GM18861 (cell line): Measurements from ENCODE around the gene PTEN.
"Not testable (repeated sequence)": the region's sequence is repeated elsewhere in the genome, so short reads cannot be mapped to it uniquely, and the experiment has no call there.

Experiments used
- ATAC-seq: cut with Tn5 transposase; IDR thresholded peaks from one replicate; pipeline ENCODE4 v1.9.1; 2021; ENCODE audit not compliant: unreplicated experiment

Gene PTEN

DNA sequence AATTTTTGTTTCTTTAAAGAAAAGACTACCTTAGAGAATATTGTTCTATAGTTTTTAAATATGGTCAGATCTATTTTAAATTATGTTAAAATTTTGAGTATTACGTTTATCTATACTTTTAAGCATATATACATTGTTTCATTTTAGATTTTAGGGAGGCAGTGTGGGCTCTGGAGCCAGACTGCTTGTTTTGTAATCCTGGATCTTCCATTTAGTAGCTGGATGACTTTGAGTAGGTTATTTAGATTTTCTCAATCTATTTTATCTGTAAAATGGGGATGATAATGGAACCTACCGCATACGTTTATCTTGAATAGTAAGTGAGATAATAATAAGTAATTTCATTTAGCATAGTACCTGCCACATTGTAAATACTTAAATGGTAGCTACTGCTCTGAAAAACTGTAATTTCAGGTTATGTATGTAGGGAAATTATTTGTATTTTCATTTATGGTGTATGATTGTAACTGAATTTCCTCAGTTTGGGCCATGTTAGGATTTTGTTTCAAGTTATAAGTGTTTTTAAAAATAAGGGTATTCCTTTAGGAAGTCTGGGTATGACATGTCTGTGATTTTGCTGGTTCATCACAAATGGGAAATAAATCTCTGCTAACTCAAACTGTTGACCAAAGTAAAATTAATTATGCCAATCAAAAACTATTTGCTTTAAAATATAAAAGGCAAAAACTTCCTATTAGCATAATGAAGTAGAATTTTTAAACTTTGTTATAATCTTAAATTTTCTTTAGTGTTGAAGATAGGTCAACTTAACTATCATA is 6.5 kb downstream of the PTEN start:
- ATAC-seq: no peak

DNA sequence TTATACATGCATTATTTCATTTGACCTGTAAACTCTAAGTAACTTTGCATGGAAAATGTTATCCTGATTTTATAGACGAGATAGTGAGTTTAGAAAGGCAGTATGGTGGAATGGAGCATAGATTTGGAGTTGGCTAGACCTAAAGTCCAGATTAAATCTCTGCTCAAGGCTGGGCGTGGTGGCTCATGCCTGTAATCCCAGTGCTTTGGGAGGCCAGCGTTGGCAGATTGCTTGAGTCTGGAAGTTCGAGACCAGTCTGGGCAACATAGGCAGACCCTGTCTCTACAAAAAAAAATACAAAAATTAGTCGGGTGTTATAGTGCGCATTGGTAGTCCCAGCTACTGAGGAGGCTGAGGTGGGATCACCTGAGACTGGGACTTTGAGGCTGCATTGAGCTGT is 9.4 kb downstream of the PTEN start:
- ATAC-seq: no peak

DNA sequence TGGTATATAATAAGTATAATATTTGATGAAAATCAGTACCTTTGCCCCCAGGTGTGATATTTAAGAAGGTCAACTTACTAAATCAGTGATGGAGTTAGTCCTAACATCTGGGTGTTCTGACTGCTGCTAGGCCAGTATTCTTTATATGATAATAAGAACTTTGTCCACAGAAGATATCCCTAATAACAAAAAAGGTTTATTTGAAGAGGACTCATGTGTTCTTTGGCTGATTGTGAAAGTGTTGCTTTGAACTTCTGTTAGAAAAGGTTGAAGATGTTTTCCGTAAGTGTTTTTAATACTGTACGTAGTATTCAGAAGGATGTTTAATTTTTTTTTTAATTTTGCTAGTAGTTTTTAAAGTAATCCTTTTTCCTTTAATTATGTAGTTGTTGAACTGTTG is 10.2 kb downstream of the PTEN start:
- ATAC-seq: no peak

DNA sequence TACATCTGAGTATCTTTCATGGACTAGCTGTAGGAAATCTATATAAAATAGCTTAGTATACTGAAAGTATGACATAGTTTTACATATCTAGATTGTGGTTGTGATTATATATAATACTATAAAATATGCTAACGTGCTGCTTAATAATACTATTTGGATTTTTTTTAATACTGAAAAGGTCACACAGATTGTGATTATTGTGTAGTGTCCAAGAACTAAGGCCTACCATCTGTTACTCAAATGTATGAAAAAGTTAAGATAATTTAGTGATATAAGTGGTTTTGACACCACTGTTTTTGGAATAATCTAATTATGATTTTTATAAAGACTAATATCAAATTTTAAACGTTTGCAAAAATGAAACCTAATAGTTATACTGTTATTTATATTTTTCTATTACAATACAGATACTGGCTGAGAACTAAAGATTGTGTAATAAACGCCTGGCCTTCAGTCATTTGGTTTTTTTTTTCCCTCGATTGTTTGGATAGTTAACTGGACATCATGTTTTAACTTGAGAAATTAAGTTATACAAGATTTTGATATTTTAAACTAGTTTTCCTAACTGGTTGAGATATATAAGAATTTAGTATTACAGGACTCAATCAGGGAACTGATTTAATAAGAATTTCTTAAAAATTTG is 12.6 kb downstream of the PTEN start:
- ATAC-seq: no peak

DNA sequence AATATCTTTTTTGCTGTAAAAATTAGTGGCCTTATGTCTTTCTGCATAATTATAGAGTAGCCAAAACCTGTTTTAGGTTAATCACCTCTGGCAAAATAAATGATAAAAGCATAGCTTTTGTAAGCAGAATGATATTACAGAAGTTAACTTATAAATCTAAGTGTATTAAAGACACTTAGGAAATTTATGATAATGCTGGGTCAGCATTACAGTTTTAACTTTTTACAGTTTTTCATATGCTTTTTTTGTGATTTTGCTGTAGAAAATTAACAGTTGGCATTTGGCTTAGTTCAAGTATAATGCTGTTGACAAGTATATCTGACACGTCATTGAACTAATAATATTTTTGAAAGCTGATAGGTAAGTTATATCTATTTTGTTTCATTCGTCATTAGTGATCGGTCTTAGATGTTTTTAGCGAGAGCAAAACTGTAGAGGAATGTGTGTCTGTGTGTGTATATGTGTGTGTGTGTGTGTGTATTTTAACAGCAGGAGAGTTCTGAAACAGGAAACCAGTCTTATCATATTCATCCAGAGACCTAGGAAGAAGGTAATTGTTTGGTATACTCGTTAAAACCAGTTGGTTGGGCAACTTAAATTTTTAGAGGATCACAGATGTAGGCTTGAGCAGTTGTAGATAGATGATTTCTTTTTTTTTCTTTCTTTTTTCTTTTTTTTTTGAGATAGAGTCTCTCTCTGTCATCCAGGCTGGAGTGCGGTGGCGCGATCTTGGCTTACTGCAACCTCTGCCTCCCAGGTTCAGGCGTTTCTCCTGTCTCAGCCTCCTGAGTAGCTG is 15.4 kb downstream of the PTEN start:
- ATAC-seq: no peak

DNA sequence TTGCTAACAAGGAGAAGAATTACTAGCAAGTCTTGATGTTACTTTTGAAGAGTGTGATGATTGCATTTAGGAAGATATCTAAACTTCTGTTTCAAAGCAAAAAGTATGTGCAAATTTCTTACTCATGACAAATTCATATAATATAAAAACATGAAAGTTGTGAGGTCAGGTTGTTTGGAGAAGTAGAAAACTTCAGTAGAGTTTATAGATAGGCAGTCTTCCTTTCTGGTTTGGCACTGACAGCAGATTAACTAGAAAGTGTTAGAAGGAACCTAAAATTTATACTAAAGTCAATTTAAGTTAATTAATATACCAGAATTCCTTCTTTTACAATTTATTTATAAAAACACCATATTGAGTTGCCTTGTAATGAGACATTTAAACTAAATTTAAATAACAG is 16.9 kb downstream of the PTEN start:
- ATAC-seq: no peak

DNA sequence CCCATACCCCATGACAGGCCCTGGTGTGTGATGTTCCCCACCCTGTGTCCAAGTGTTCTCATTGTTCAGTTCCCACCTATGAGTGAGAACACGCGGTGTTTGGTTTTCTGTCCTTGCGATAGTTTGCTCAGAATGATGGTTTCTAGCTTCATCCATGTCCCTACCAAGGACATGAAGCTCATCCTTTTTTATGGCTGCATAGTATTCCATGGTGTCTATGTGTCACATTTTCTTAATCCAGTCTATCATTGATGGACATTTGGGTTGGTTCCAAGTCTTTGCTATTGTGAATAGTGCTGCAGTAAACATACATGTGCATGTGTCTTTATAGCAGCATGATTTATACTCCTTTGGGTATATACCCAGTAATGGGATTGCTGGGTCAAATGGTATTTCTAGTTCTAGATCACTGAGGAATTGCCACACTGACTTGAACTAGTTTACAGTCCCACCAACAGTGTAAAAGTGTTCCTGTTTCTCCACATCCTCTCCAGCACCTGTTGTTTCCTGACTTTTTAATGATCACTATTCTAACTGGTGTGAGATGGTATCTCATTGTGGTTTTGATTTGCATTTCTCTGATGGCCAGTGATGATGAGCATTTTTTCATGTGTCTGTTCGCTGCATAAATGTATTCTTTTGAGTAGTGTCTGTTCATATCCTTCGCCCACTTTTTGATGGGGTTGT is 18.1 kb downstream of the PTEN start:
- not testable (repeated sequence) for ATAC-seq

DNA sequence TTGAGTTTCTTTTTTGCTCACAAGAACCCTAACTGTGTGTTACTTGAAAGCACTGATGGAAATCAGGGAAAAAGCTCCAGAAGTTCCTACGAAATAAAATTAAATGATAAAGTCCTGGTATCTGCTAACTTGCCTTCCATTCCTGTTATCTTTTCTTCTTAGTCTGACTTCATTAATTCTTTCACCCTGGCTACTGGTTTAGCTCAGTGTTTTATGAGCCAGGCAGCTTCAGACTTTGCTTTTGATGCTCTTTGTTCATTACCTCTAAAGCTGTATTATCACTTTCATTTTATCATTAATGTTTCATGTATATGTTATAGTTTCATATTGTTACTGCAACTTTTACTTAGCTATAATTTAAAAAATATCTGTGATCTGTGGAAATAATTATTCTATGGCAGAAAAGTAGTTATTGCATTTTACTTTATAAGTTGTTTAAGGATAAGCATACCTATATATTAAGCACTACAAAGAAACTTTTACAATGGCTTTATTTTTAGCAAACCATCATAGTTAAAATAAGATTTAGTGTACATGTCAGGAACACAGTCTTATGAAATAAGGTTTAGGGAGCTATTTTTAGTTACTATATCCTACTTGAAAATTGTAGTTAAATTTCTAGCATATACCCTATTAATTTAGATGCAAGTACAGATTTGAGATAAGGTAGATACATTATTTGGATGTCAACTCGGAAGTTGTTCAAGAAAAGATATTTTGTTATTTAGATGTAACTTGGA is 19.3 kb downstream of the PTEN start:
- ATAC-seq: no peak

DNA sequence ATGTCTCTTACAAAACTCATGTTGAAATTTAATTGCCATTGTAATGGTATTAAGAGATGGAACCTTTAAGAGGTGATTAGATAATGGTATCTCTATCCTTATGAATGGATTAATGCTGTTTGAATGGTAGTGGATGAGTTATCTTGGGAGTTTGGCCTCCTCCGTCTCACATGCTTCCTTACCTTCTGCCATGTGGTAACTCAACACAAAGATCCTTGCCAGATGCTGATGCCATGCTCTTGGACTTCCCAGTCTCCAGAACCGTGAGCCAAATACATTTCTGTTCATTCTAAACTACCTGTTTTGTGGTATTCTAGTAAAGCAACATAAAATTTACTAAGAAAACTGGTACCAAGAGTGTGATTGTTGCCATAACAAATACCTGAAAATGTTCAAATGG is 23.2 kb downstream of the PTEN start:
- ATAC-seq: no peak

DNA sequence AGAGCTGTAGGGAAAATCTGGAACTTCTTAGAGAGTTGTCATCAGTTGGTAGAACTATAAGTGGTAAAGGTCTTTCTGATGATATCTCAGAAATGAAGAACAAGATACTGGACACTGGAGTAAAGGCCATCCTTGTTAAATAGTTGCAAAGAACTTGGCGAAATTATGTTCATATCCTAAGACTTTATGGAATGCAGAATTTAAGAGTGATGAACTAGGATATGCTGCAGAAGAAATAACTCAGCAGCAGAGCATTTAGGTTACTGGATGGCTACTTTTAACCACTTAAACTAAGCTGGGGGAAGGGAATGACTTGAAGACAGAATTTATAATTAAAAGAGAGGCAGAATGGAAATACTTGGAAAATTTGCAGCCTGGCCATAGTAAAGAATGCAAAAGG is 23.7 kb downstream of the PTEN start:
- no peak for ATAC-seq

DNA sequence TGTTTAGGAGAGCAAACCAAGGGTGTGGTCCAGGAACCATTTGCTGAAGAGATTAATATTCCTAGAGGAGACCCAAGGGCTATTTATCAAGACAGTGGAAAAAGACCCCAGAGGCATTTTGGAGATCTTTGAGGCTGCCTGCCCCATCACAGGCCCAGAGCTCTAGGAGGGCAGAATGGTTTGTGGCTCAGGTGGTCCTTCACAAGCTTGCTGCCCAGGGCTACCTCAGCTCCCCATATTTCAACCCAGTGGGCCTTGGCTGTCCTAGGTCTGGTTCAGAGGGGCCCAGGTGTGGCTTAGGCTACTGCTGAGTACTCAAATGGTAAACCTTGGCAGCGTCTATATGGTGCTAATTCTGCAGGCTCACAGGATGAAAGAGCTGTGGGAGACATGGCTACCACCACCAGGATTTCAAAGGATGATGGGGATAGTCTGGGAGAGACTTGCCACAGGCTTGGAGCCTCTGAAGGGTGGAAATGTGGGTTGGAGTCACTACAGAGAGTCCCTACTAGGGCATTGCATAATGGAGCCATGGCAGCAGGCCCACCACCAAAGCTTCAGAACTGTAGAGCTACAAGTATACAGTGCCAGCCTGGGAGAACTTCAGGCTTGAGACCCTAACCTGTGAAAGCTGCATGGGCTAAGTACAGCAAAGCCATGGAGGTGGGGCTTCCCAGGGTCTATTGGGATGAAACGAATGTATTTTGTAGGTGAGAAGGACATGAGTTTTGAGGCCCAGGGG is 24.3 kb downstream of the PTEN start:
- ATAC-seq: no peak

DNA sequence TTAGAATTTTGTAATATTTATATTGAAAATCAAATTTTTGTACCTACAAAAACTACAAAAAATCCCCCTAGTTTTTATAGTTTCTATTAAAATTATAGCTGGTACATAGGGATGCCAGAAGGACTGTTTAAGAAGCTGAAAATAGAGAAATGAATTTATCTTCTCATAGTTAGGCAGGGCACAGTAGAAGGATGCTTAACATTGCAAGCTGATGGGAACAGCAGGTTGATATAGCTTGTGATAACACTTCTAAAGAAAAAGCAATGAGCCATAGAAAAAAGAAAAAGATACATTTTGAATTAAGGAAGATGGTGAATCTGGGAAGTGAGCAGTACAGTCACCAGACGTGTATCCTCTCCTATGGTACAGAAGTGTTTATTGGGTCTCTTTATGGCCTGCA is 32.0 kb downstream of the PTEN start:
- ATAC-seq: no peak

DNA sequence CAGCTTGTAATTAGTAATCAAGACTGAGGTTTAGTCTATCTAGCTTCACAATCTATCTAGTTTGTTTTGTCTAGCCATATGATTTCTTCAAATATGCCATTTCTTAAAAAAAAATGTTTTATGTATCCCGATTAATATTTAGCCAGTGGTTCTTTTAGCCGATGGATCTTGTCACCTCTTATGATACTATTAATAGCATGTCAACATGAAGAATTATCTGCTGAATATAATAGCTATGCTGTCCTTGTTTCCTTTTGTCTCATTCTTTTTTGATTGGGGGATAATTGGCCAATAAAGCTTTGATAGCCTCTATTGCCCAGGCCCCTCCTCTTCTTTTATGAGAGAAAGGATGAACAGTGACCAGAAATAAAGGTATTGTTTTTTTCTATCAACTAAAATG is 32.8 kb downstream of the PTEN start:
- ATAC-seq: no peak

DNA sequence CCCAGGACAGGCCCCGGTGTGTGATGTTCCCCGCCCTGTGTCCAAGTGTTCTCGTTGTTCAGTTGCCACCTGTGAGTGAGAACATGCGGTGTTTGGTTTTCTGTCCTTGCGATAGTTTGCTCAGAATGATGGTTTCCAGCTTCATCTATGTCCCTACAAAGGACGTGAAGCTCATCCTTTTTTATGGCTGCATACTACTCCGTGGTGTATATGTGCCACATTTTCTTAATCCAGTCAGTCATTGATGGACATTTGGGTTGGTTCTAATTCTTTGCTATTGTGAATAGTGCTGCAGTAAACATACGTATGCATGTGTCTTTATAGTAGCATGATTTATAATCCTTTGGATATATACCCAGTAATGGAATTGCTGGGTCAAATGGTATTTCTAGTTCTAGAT is 34.5 kb downstream of the PTEN start:
- not testable (repeated sequence) for ATAC-seq

DNA sequence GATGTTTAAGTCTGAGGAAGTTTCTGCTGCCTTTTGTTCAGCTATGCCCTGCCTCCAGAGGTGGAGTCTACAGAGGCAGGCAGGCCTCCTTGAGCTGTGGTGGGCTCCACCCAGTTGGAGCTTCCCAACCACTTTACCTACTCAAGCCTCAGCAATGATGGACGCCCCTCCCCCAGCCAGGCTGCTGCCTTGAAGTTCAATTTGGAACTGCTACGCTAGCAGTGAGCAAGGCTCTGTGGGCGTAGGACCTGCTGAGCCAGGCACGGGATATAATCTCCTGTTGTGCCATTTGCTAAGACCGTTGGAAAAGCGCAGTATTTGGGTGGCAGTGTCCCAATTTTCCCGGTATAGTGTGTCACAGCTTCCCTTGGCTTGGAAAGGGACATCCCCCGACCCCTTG is 40.0 kb downstream of the PTEN start:
- ATAC-seq: not testable (repeated sequence)

DNA sequence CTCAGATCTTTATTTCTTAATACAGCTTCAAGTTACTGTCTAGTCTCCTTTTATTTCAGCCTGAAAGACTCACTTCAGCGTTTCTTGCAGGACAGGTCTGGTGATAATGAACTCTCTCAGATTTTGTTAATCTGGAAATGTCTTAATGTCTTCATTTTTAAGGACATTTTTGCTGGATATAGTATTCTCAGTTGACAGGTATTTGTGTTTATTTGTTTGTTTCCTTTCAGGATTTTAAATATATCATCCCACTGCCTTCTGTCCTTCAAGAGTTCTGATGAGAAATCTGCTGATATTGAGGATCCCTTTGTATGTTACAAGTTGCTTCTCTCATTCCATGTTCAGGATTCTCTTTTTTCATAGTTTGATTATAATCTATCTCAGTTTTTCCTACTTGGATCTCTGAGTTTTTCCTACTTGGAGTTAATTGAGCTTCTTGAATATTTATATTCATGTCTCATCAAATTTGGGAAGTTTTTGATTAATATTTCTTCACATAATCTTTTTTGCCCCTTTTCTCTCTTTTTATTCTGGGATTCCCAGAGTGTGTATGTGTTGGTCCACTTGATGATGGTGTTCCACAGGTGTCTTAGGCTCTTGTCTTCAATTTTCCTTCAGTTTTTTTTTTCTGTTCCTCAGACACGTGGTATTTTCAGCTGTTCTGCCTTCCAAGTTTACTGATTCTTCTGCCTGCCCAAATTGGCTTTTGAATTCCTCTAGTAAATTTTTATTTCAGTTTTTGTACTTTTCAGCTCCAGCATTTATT is 49.9 kb downstream of the PTEN start:
- no peak for ATAC-seq

DNA sequence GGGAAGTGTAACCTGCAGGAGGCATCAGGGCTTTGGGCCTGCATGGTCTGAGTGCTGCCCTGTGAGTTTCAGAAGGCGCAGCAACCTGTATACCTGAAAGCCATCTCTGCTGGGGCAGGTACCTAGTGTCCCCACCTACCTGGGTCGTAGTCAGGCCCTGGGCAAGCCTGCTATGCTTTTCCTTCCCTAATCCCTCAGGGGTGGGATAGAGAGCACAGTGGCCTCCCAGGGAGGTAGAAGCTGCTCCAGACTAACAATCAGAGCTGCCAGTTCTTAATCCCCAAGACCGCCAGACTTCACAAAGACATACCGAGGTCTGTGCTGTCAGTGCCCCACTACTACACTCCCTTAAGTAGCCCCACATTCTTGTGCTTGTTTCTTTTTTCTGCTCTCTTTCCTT is 52.0 kb downstream of the PTEN start:
- ATAC-seq: no peak

DNA sequence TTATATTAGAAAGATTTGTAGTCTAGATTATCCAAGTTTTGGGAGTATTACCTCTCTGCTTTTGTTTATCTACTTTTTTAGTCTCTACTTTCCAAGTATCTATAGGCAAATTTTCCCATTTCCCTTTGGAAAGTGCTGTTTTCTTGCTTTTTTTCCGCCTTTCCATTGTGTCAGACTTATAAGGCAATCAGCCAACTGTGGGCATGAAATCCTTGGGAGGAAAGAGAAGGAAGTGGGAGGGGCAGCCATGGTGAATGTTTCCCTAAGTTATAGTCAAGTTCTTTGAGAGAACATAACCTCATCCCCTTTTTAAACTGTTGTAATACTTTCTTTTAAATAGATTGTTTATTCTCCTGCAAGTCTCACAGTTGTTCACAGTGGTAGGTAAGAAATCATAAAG is 52.6 kb downstream of the PTEN start:
- no peak for ATAC-seq

DNA sequence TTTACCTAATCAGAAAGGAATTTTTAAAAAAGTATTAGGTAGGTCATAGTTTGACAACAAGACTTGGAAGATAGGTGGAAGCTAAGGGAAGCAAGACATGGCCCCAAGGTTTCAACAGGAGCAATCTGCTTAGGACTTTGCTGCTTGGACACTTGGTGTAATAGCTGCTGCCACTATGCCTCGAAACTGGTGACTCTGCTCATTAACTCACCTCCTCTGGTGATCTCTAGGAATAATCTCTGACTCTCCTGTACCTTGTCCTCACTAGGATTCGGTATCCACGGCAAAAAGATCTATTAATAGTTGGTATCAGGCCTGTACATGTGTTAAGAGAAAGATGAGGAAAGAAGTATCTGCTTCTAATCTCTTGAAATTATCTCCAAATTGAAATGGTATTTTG is 53.1 kb downstream of the PTEN start:
- no peak for ATAC-seq
